ENCODE results near the gene ADAM15.

ADAM15 gene

DNA sequence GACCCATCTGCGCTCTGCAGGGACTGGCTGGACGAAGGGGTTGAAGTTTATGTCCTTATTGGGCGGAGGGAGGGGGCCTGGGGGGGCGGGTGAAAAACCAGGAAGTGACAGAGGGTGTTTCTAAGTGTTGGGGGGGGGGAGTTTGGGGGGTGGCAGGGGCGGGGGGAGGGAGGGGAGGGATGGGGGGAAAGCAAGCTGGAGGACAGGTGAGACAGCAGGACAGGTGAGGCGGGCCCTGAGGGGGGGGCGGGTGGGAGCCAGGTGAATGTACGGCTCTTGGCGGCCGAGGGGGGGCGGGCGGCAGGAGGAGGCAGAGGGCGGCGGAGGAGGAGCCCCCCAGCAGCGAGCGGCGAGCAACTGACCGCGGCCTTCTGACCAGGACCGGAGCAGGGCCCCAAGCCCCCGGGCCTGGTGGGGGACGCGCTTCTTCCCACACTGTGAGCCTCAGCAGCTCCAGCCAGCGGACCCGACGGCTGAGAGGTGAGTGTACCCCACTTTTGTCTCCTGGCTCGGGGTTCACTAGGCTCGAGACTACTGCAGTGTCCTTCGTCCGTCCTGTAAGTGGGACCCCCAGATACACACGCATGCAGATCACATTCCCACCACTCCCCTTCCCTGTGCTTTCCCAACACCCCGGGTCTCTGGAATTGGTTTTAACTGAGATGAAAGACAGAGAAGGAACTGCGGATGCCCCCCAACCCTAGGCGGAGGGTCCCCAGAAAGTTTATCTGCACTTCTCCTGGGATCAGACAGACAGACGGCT is 48.5 kb upstream of the ADAM15 start, which contains the start of gene ZBTB7B:
TSS of gene ZBTB7B (plus strand) at position 339 of the 763 bp plus-strand sequence. CDS start 11,859 bp downstream, outside the sequence.
- H3K27ac ChIP-seq (ENCODE audit: extremely low read depth, low read depth, low read length) = peak within 1 kb of the TSS; percentile 87
- H3K4me1 ChIP-seq (ENCODE audit: control insufficient read depth, insufficient read depth, low read length) = peaks cover 13% of the 10 kb centered on the region
- H3K9me3 ChIP-seq (ENCODE audit: control insufficient read depth, insufficient read depth, low read depth, low read length) = no peaks in the 10 kb centered on the region
- no peaks in the 10 kb centered on the region for H3K36me3 ChIP-seq (ENCODE audit: control insufficient read depth in 2 of 2, insufficient read depth in 1 of 2, low read length in 2 of 2)
- peak within 1 kb of the TSS; percentile 50 for H3K4me3 ChIP-seq (ENCODE audit: low read depth, low read length)
- ChIA-PET CTCF (interaction anchor here (0.6 to 2.1 kb wide), 6 partner anchors 8 to 110 kb away, joined by 3 to 11 read pairs (median 4); partner anchors contain the start of gene ADAM15), POLR2A (interaction anchor here (0.6 to 2.2 kb wide), 10 partner anchors 8 to 191 kb away, joined by 3 to 14 read pairs (median 6); partner anchors contain the start of genes CKS1B and FLAD1)
- TF ChIP-seq ZBTB7A (tag by site-specific recombination; IDR thresholded peaks at IDR 0.05; ENCODE audit: low read depth) = peak; percentile 43; the same call in 1 of the 2 replicates
- TF ChIP-seq, protein P1, sequence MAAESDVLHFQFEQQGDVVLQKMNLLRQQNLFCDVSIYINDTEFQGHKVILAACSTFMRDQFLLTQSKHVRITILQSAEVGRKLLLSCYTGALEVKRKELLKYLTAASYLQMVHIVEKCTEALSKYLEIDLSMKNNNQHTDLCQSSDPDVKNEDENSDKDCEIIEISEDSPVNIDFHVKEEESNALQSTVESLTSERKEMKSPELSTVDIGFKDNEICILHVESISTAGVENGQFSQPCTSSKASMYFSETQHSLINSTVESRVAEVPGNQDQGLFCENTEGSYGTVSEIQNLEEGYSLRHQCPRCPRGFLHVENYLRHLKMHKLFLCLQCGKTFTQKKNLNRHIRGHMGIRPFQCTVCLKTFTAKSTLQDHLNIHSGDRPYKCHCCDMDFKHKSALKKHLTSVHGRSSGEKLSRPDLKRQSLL (tag by site-specific recombination; IDR thresholded peaks at IDR 0.05) = no peak
- TF ChIP-seq, protein P2, sequence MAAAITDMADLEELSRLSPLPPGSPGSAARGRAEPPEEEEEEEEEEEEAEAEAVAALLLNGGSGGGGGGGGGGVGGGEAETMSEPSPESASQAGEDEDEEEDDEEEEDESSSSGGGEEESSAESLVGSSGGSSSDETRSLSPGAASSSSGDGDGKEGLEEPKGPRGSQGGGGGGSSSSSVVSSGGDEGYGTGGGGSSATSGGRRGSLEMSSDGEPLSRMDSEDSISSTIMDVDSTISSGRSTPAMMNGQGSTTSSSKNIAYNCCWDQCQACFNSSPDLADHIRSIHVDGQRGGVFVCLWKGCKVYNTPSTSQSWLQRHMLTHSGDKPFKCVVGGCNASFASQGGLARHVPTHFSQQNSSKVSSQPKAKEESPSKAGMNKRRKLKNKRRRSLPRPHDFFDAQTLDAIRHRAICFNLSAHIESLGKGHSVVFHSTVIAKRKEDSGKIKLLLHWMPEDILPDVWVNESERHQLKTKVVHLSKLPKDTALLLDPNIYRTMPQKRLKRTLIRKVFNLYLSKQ (tag by site-specific recombination; IDR thresholded peaks at IDR 0.05; ENCODE audit: borderline replicate concordance) = no peak
- TF ChIP-seq, protein P3, sequence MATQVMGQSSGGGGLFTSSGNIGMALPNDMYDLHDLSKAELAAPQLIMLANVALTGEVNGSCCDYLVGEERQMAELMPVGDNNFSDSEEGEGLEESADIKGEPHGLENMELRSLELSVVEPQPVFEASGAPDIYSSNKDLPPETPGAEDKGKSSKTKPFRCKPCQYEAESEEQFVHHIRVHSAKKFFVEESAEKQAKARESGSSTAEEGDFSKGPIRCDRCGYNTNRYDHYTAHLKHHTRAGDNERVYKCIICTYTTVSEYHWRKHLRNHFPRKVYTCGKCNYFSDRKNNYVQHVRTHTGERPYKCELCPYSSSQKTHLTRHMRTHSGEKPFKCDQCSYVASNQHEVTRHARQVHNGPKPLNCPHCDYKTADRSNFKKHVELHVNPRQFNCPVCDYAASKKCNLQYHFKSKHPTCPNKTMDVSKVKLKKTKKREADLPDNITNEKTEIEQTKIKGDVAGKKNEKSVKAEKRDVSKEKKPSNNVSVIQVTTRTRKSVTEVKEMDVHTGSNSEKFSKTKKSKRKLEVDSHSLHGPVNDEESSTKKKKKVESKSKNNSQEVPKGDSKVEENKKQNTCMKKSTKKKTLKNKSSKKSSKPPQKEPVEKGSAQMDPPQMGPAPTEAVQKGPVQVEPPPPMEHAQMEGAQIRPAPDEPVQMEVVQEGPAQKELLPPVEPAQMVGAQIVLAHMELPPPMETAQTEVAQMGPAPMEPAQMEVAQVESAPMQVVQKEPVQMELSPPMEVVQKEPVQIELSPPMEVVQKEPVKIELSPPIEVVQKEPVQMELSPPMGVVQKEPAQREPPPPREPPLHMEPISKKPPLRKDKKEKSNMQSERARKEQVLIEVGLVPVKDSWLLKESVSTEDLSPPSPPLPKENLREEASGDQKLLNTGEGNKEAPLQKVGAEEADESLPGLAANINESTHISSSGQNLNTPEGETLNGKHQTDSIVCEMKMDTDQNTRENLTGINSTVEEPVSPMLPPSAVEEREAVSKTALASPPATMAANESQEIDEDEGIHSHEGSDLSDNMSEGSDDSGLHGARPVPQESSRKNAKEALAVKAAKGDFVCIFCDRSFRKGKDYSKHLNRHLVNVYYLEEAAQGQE (tag by site-specific recombination; IDR thresholded peaks at IDR 0.05) = 0 out of 2 replicates have a peak, but pooled peaks have one; percentile 13
- no peak for TF ChIP-seq ZNF239 (tag by site-specific recombination; IDR thresholded peaks at IDR 0.05)
- no peak for TF ChIP-seq ZFP3 (tag by site-specific recombination; IDR thresholded peaks at IDR 0.05; ENCODE audit: low read depth)
- TF ChIP-seq ZNF121 (tag by site-specific recombination; IDR thresholded peaks at IDR 0.05) = no peak
- TF ChIP-seq, protein P4, sequence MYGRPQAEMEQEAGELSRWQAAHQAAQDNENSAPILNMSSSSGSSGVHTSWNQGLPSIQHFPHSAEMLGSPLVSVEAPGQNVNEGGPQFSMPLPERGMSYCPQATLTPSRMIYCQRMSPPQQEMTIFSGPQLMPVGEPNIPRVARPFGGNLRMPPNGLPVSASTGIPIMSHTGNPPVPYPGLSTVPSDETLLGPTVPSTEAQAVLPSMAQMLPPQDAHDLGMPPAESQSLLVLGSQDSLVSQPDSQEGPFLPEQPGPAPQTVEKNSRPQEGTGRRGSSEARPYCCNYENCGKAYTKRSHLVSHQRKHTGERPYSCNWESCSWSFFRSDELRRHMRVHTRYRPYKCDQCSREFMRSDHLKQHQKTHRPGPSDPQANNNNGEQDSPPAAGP (tag by site-specific recombination; IDR thresholded peaks at IDR 0.05) = no peak
- TF ChIP-seq ZNF585B (tag by site-specific recombination; IDR thresholded peaks at IDR 0.05) = no peak
- TF ChIP-seq ZNF266 (tag by site-specific recombination; IDR thresholded peaks at IDR 0.05; ENCODE audit: low read depth) = no peak
- 0 out of 2 replicates have a peak, but pooled peaks have one; percentile 8 for TF ChIP-seq ZNF600 (tag by site-specific recombination; IDR thresholded peaks at IDR 0.05)
- TF ChIP-seq ZSCAN30 (tag by site-specific recombination; IDR thresholded peaks at IDR 0.05) = no peak
- 0 out of 2 replicates have a peak, but pooled peaks have one; percentile 2 for TF ChIP-seq ZNF146 (tag by site-specific recombination; IDR thresholded peaks at IDR 0.05)
- peak; percentile 59; the same call in 1 of the 2 replicates for TF ChIP-seq IKZF3 (tag by site-specific recombination; IDR thresholded peaks at IDR 0.05)
- peak; percentile 59; the same call in 1 of the 2 replicates for TF ChIP-seq ZNF777 (tag by site-specific recombination; IDR thresholded peaks at IDR 0.05; ENCODE audit: borderline replicate concordance)
- TF ChIP-seq, protein P5, sequence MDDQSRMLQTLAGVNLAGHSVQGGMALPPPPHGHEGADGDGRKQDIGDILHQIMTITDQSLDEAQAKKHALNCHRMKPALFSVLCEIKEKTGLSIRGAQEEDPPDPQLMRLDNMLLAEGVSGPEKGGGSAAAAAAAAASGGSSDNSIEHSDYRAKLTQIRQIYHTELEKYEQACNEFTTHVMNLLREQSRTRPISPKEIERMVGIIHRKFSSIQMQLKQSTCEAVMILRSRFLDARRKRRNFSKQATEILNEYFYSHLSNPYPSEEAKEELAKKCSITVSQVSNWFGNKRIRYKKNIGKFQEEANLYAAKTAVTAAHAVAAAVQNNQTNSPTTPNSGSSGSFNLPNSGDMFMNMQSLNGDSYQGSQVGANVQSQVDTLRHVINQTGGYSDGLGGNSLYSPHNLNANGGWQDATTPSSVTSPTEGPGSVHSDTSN (CRISPR knock-in tag; IDR thresholded peaks at IDR 0.05) = no peak
- TF ChIP-seq, protein P6, sequence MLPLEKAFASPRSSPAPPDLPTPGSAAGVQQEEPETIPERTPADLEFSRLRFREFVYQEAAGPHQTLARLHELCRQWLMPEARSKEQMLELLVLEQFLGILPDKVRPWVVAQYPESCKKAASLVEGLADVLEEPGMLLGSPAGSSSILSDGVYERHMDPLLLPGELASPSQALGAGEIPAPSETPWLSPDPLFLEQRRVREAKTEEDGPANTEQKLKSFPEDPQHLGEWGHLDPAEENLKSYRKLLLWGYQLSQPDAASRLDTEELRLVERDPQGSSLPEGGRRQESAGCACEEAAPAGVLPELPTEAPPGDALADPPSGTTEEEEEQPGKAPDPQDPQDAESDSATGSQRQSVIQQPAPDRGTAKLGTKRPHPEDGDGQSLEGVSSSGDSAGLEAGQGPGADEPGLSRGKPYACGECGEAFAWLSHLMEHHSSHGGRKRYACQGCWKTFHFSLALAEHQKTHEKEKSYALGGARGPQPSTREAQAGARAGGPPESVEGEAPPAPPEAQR (tag by site-specific recombination; IDR thresholded peaks at IDR 0.05) = no peak
- TF ChIP-seq, protein P7, sequence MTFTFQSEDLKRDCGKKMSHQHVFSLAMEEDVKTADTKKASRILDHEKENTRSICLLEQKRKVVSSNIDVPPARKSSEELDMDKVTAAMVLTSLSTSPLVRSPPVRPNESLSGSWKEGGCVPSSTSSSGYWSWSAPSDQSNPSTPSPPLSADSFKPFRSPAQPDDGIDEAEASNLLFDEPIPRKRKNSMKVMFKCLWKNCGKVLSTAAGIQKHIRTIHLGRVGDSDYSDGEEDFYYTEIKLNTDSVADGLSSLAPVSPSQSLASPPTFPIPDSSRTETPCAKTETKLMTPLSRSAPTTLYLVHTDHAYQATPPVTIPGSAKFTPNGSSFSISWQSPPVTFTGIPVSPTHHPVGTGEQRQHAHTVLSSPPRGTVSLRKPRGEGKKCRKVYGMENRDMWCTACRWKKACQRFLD (tag by site-specific recombination; IDR thresholded peaks at IDR 0.05) = no peak
- TF ChIP-seq ZNF571 (tag by site-specific recombination; IDR thresholded peaks at IDR 0.05) = no peak
- TF ChIP-seq KLF10 (tag by site-specific recombination; IDR thresholded peaks at IDR 0.05) = no peak
- TF ChIP-seq ZNF426 (tag by site-specific recombination; IDR thresholded peaks at IDR 0.05) = no peak
- no peak for TF ChIP-seq PRDM1 (tag by site-specific recombination; IDR thresholded peaks at IDR 0.05)
- TF ChIP-seq ZNF837 (tag by site-specific recombination; IDR thresholded peaks at IDR 0.05) = no peak
- TF ChIP-seq, protein P8, sequence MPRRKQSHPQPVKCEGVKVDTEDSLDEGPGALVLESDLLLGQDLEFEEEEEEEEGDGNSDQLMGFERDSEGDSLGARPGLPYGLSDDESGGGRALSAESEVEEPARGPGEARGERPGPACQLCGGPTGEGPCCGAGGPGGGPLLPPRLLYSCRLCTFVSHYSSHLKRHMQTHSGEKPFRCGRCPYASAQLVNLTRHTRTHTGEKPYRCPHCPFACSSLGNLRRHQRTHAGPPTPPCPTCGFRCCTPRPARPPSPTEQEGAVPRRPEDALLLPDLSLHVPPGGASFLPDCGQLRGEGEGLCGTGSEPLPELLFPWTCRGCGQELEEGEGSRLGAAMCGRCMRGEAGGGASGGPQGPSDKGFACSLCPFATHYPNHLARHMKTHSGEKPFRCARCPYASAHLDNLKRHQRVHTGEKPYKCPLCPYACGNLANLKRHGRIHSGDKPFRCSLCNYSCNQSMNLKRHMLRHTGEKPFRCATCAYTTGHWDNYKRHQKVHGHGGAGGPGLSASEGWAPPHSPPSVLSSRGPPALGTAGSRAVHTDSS (tag by site-specific recombination; IDR thresholded peaks at IDR 0.05) = no peak

All from HEK293 (cell line).